Uterus (tissue), 4 donors: ENCODE results near the gene PPP1R9A. TPM values are rescaled to one million over a fixed set of nuclear protein-coding genes. Genes with fewer than 3 reads are reported as not detected.

Experiments used
- DNase-seq, 2 donors: peaks; one replicate each; pipeline ENCODE4 v3.0.0-alpha.2; 2019 to 2020
- H3K27ac ChIP-seq, 2 donors: fragments of 200-600 bp; sonication (generic); 1 replicate in 1 of 2; 2 replicates in 1 of 2; pipeline ENCODE4 v1.5.1; 2016 to 2018
- H3K27me3 ChIP-seq, 2 donors: fragments of 200-600 bp; sonication (generic); one replicate each; pipeline ENCODE4 v1.5.1; 2018 to 2019; ENCODE audit warnings: control low read depth in 1 of 2
- H3K36me3 ChIP-seq, 2 donors: fragments of 200-600 bp; sonication (generic); one replicate each; pipeline ENCODE4 v1.5.1; 2019; ENCODE audit warnings: control low read depth in 1 of 2
- H3K4me1 ChIP-seq, 2 donors: fragments of 200-600 bp; sonication (generic); one replicate each; pipeline ENCODE4 v1.5.1; 2018 to 2019; ENCODE audit warnings: control low read depth in 1 of 2
- H3K4me3 ChIP-seq, 2 donors: fragments of 200-600 bp; sonication (generic); 1 replicate in 1 of 2; 2 replicates in 1 of 2; pipeline ENCODE4 v1.5.1; 2018 to 2019; ENCODE audit warnings: mild to moderate bottlenecking in 1 of 2
- H3K9me3 ChIP-seq, 2 donors: fragments of 200-600 bp; sonication (generic); one replicate each; pipeline ENCODE4 v1.5.1; 2019; ENCODE audit warnings: control low read depth in 1 of 2
- POLR2A ChIP-seq, 2 donors: fragments of 450-650 bp; IDR thresholded peaks; one replicate each; pipeline ENCODE4 v1.6.1; 2016; ENCODE audit warnings: antibody characterized with exemption in 2 of 2, mild to moderate bottlenecking in 1 of 2, moderate library complexity in 1 of 2
- intact Hi-C: fragments of 100-400 bp; cut with DNase I; formaldehyde crosslinking; loops from one replicate; pipeline ENCODE4 v1.15.1; 2023; ENCODE audit warnings: low total_unique reads
- total RNA-seq, 4 donors: library from RNA; depleted of rRNA in 3 of 4; stranded (reverse); fragments of >200 nt in 3 of 4; gene quantifications; one replicate each; pipeline versions ENCODE4 v1.1.0 to v1.2.4, GENCODE V29; 2014 to 2023
- TF ChIP-seq, protein P1 (sequence below), 4 experiments: fragments of 200-600 bp in 2 of 4; fragments of 450-650 bp in 2 of 4; sonication (generic) in 2 of 4; IDR thresholded peaks; one replicate each; pipeline ENCODE4 v1.5.1; 2016 to 2019; ENCODE audit warnings: antibody characterized with exemption in 4 of 4, mild to moderate bottlenecking in 2 of 4, moderate library complexity in 1 of 4
- donor health status: DM: yes; HTN: yes; CAD: no.

PPP1R9A gene
- total RNA-seq, 4 donors from 2014 or later, result 5.3 to 39.6 (median 15.0) TPM

DNA sequence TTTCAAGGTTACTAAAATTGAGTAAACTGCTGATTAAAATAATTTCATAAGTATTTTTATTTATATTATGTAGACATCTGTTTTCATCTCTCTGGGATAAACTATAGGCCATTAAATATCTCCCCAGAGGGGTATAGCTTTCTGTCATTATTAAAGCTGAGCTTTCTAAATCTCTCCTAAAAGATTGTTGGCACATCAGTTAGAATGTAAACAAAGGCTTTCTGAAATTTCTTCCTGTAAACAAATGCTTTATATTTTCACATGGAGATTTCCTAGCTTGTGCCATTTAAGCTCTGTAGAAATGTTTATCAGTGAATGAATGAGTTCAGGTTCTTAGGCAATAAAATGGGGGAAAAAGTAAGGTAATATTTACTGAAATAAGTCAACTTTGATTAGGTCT lies 35.7 kb downstream of the PPP1R9A start:
- Histone ChIP-seq H3K9me3 (no peaks in the 10 kb centered on the region), H3K27ac (no peak overlapping the region), H3K4me1 (no peaks in the 10 kb centered on the region), H3K4me3 (no peak overlapping the region), H3K27me3 (no peaks in the 10 kb centered on the region), H3K36me3 (no peaks in the 10 kb centered on the region)
- TF ChIP-seq POLR2A (IDR thresholded peaks at IDR 0.05), result no peak
- TF ChIP-seq, protein P1, sequence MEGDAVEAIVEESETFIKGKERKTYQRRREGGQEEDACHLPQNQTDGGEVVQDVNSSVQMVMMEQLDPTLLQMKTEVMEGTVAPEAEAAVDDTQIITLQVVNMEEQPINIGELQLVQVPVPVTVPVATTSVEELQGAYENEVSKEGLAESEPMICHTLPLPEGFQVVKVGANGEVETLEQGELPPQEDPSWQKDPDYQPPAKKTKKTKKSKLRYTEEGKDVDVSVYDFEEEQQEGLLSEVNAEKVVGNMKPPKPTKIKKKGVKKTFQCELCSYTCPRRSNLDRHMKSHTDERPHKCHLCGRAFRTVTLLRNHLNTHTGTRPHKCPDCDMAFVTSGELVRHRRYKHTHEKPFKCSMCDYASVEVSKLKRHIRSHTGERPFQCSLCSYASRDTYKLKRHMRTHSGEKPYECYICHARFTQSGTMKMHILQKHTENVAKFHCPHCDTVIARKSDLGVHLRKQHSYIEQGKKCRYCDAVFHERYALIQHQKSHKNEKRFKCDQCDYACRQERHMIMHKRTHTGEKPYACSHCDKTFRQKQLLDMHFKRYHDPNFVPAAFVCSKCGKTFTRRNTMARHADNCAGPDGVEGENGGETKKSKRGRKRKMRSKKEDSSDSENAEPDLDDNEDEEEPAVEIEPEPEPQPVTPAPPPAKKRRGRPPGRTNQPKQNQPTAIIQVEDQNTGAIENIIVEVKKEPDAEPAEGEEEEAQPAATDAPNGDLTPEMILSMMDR (IDR thresholded peaks at IDR 0.05), result no peak
- intact Hi-C loops, result no loop called here
- no peak for DNase-seq

GRCh38 chr7:94949532-94949931 lies 42.1 kb downstream of the PPP1R9A start:
- Histone ChIP-seq H3K36me3 (no peaks in the 10 kb centered on the region), H3K4me1 (no peaks in the 10 kb centered on the region), H3K4me3 (no peak overlapping the region), H3K27me3 (no peaks in the 10 kb centered on the region), H3K9me3 (no peaks in the 10 kb centered on the region), H3K27ac (no peak overlapping the region)
- TF ChIP-seq POLR2A (IDR thresholded peaks at IDR 0.05), result no peak
- TF ChIP-seq, protein P1 (IDR thresholded peaks at IDR 0.05), result no peak
- DNase-seq, result no peak
- intact Hi-C loops, result no loop called here

DNA sequence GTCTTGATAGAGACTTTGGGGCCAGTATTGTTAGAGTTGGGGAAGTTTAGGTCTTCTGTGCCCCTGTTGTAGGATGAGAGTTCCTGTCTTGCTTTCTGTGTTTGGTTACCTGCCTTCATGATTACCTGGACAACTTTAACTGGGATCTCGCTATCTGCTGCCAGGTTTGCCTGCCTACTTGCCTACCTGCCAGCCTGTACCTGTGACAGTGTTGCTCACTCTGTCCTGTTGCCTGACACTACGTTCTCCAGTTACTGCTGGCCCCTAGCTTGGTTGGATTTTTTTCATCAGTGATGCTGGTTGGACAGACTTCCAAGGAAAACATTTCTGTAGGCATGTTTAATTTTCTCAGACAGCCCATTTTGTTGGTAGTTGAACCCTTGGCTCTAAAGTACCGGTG lies 48.4 kb downstream of the PPP1R9A start:
- intact Hi-C loops, result no loop called here
- TF ChIP-seq, protein P1 (IDR thresholded peaks at IDR 0.05), result no peak
- TF ChIP-seq POLR2A (IDR thresholded peaks at IDR 0.05), result no peak
- H3K27me3 ChIP-seq, result no peaks in the 10 kb centered on the region

GRCh38 chr7:94957061-94957460 lies 49.7 kb downstream of the PPP1R9A start:
- no peak overlapping the region for H3K27ac ChIP-seq
- H3K27me3 ChIP-seq, result no peaks in the 10 kb centered on the region
- no peak for DNase-seq
- no peaks in the 10 kb centered on the region for H3K36me3 ChIP-seq
- no peak overlapping the region for H3K4me3 ChIP-seq
- H3K4me1 ChIP-seq, result no peaks in the 10 kb centered on the region
- TF ChIP-seq, protein P1 (IDR thresholded peaks at IDR 0.05), result no peak
- no peak for TF ChIP-seq POLR2A (IDR thresholded peaks at IDR 0.05)
- H3K9me3 ChIP-seq, result no peaks in the 10 kb centered on the region
- intact Hi-C loops, result no loop called here

More for the DNA sequence above, 48.4 kb downstream of the PPP1R9A start:
- Histone ChIP-seq H3K4me3 (no peak overlapping the region), H3K27ac (no peak overlapping the region), H3K9me3 (no peaks in the 10 kb centered on the region), H3K4me1 (no peaks in the 10 kb centered on the region), H3K36me3 (no peaks in the 10 kb centered on the region)
- no peak for DNase-seq

DNA sequence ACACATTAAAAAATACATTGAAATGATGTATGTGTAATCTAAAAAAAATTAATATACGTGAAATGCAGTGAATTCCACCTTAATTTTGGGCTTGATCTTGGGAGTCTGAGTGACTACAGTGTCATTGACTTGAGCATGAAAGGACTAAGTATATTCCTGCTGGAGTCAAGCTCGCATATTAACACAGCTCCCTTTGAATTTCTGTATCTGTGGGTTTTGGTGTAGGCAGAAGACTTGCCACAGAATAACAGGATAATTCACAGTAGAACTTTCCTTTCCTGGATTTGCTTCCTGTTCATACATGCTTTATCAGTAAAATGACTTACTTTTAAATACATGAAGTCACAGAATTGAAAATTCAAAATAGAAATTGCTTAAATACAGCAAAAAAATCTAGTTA lies 55.3 kb downstream of the PPP1R9A start:
- Histone ChIP-seq H3K9me3 (no peaks in the 10 kb centered on the region), H3K27ac (no peak overlapping the region), H3K4me3 (no peak overlapping the region), H3K27me3 (no peaks in the 10 kb centered on the region), H3K4me1 (no peaks in the 10 kb centered on the region), H3K36me3 (no peaks in the 10 kb centered on the region)
- intact Hi-C loops, result no loop called here
- no peak for TF ChIP-seq POLR2A (IDR thresholded peaks at IDR 0.05)
- TF ChIP-seq, protein P1 (IDR thresholded peaks at IDR 0.05), result no peak
- DNase-seq, result no peak
